A673 (cell line): Measurements from ENCODE around the gene PLLP.

ENCODE experiments used
- CTCF ChIP-seq: fragments of 300-800, 200-600 bp; sonication (generic); conservative IDR thresholded peaks from 2 replicates; pipeline ENCODE4 v1.5.1; 2017; ENCODE audit warnings: low read depth, mild to moderate bottlenecking, antibody characterized with exemption, low read length, moderate library complexity, mixed read lengths
- EZH2 ChIP-seq: fragments of 200-600 bp; sonication (generic); IDR thresholded peaks from 2 replicates; pipeline ENCODE4 v1.6.1; 2017; ENCODE audit warnings: borderline replicate concordance, low read depth, mild to moderate bottlenecking, mixed read lengths, antibody characterized with exemption, low read length; ENCODE audit not compliant: poor library complexity, severe bottlenecking

- TF ChIP-seq EZH2 = no peak
- no peak for TF ChIP-seq CTCF
Measured at GRCh38 chr16:57266531-57267260, 17.8 kb downstream of the PLLP start.
